ENCODE measurements around the gene KAT6B.

The KAT6B gene

GRCh38 chr10:74967911-74968666 is 141.7 kb downstream of the KAT6B start (continued):
- TF ChIP-seq, protein P1, sequence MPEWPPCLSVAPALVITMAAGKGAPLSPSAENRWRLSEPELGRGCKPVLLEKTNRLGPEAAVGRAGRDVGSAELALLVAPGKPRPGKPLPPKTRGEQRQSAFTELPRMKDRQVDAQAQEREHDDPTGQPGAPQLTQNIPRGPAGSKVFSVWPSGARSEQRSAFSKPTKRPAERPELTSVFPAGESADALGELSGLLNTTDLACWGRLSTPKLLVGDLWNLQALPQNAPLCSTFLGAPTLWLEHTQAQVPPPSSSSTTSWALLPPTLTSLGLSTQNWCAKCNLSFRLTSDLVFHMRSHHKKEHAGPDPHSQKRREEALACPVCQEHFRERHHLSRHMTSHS (tag by site-specific recombination; IDR thresholded peaks at IDR 0.05) = no peak
- peak; percentile 16; the same call in 1 of the 2 replicates for TF ChIP-seq ZNF501 (tag by site-specific recombination; IDR thresholded peaks at IDR 0.05)
- TF ChIP-seq KLF9 (tag by site-specific recombination; IDR thresholded peaks at IDR 0.05; ENCODE audit: low read depth) = no peak
- TF ChIP-seq GLIS1 (tag by site-specific recombination; IDR thresholded peaks at IDR 0.05) = peak; percentile 66
- no peak for TF ChIP-seq ZNF132 (tag by site-specific recombination; IDR thresholded peaks at IDR 0.05; ENCODE audit: borderline replicate concordance)
- TF ChIP-seq ZNF394 (tag by site-specific recombination; IDR thresholded peaks at IDR 0.05; ENCODE audit: borderline replicate concordance) = peak; percentile 57
- TF ChIP-seq ZNF2 (tag by site-specific recombination; IDR thresholded peaks at IDR 0.05) = 0 out of 2 replicates have a peak, but pooled peaks have one; percentile 38
- no peak for TF ChIP-seq ZNF184 (tag by site-specific recombination; IDR thresholded peaks at IDR 0.05)
- TF ChIP-seq SP2 (tag by site-specific recombination; IDR thresholded peaks at IDR 0.05) = no peak
- no peak for TF ChIP-seq ZNF433 (tag by site-specific recombination; IDR thresholded peaks at IDR 0.05; ENCODE audit: low read depth)
- no peak for TF ChIP-seq ZNF274 (IDR thresholded peaks at IDR 0.05; ENCODE audit: low read length)
- TF ChIP-seq ZNF274 (tag by site-specific recombination; IDR thresholded peaks at IDR 0.05; ENCODE audit: borderline replicate concordance) = no peak
- TF ChIP-seq ZNF530 (tag by site-specific recombination; IDR thresholded peaks at IDR 0.05; ENCODE audit: low read depth) = no peak
- TF ChIP-seq ZNF148 (tag by site-specific recombination; IDR thresholded peaks at IDR 0.05; ENCODE audit: borderline replicate concordance) = no peak
- TF ChIP-seq ZNF416 (tag by site-specific recombination; IDR thresholded peaks at IDR 0.05) = no peak
- no peak for TF ChIP-seq GFI1B (tag by site-specific recombination; IDR thresholded peaks at IDR 0.05)
- TF ChIP-seq ZNF221 (tag by site-specific recombination; IDR thresholded peaks at IDR 0.05; ENCODE audit: borderline replicate concordance) = no peak
- no peak for TF ChIP-seq ZNF544 (tag by site-specific recombination; IDR thresholded peaks at IDR 0.05)
- TF ChIP-seq, protein P2, sequence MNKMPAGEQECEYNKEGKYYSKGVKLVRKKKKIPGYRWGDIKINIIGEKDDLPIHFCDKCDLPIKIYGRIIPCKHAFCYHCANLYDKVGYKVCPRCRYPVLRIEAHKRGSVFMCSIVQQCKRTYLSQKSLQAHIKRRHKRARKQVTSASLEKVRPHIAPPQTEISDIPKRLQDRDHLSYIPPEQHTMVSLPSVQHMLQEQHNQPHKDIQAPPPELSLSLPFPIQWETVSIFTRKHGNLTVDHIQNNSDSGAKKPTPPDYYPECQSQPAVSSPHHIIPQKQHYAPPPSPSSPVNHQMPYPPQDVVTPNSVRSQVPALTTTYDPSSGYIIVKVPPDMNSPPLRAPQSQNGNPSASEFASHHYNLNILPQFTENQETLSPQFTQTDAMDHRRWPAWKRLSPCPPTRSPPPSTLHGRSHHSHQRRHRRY (tag by site-specific recombination; IDR thresholded peaks at IDR 0.05) = no peak
- no peak for TF ChIP-seq MEIS1 (CRISPR knock-in tag; IDR thresholded peaks at IDR 0.05; ENCODE audit: borderline replicate concordance)
- no peak for TF ChIP-seq GLI4 (tag by site-specific recombination; IDR thresholded peaks at IDR 0.05)
- peak; percentile 35; the same call in 1 of the 2 replicates for TF ChIP-seq EGR2 (tag by site-specific recombination; IDR thresholded peaks at IDR 0.05; ENCODE audit: low read depth)
- TF ChIP-seq, protein P3, sequence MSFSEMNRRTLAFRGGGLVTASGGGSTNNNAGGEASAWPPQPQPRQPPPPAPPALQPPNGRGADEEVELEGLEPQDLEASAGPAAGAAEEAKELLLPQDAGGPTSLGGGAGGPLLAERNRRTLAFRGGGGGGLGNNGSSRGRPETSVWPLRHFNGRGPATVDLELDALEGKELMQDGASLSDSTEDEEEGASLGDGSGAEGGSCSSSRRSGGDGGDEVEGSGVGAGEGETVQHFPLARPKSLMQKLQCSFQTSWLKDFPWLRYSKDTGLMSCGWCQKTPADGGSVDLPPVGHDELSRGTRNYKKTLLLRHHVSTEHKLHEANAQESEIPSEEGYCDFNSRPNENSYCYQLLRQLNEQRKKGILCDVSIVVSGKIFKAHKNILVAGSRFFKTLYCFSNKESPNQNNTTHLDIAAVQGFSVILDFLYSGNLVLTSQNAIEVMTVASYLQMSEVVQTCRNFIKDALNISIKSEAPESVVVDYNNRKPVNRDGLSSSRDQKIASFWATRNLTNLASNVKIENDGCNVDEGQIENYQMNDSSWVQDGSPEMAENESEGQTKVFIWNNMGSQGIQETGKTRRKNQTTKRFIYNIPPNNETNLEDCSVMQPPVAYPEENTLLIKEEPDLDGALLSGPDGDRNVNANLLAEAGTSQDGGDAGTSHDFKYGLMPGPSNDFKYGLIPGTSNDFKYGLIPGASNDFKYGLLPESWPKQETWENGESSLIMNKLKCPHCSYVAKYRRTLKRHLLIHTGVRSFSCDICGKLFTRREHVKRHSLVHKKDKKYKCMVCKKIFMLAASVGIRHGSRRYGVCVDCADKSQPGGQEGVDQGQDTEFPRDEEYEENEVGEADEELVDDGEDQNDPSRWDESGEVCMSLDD (tag by site-specific recombination; IDR thresholded peaks at IDR 0.05) = no peak
- peak; percentile 69 for TF ChIP-seq ZNF629 (tag by site-specific recombination; IDR thresholded peaks at IDR 0.05)
- TF ChIP-seq ZNF664 (tag by site-specific recombination; IDR thresholded peaks at IDR 0.05) = peak; percentile 66
- TF ChIP-seq ZNF366 (tag by site-specific recombination; conservative IDR thresholded peaks at IDR 0.05) = peak; percentile 49; the same call in 1 of the 2 replicates
- TF ChIP-seq ZNF571 (tag by site-specific recombination; IDR thresholded peaks at IDR 0.05) = no peak
- TF ChIP-seq ZNF626 (tag by site-specific recombination; IDR thresholded peaks at IDR 0.05) = 0 out of 2 replicates have a peak, but pooled peaks have one; percentile 50
- TF ChIP-seq ZNF701 (tag by site-specific recombination; IDR thresholded peaks at IDR 0.05) = no peak
- TF ChIP-seq, protein P4, sequence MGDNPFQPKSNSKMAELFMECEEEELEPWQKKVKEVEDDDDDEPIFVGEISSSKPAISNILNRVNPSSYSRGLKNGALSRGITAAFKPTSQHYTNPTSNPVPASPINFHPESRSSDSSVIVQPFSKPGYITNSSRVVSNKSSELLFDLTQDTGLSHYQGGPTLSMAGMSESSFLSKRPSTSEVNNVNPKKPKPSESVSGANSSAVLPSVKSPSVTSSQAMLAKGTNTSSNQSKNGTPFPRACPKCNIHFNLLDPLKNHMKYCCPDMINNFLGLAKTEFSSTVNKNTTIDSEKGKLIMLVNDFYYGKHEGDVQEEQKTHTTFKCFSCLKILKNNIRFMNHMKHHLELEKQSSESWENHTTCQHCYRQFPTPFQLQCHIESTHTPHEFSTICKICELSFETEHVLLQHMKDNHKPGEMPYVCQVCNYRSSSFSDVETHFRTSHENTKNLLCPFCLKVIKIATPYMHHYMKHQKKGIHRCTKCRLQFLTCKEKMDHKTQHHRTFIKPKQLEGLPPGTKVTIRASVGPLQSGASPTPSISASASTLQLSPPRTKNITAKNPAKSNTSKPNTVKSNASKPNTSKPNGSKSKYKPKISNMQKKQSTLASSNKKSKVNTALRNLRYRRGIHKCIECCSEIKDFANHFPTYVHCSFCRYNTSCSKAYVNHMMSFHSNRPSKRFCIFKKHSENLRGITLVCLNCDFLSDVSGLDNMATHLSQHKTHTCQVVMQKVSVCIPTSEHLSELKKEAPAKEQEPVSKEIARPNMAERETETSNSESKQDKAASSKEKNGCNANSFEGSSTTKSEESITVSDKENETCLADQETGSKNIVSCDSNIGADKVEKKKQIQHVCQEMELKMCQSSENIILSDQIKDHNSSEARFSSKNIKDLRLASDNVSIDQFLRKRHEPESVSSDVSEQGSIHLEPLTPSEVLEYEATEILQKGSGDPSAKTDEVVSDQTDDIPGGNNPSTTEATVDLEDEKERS (tag by site-specific recombination; IDR thresholded peaks at IDR 0.05) = no peak

Measured in HEK293 (cell line).